GM21526 (cell line): ENCODE measurements around the gene BRI3BP.
A peak's percentile ranks its signal among the peaks of the same experiment; 100 is the strongest.

Experiments
- ATAC-seq: cut with Tn5 transposase; IDR thresholded peaks from one replicate; pipeline ENCODE4 v1.9.1; 2021; ENCODE audit warnings: moderate library complexity; ENCODE audit not compliant: unreplicated experiment, low FRiP score

The BRI3BP gene

GRCh38 chr12:124993626-124994436, at the start of gene BRI3BP:
Gene BRI3BP (plus strand): TSS chr12:124993645. CDS start chr12:124993791, 146 bp downstream.
- peak; percentile 43 for ATAC-seq

GRCh38 chr12:124946447-124946793, 47.0 kb upstream of the BRI3BP start:
- ATAC-seq: no peak

GRCh38 chr12:124947013-124947412, 46.4 kb upstream of the BRI3BP start:
- ATAC-seq: no peak

- ATAC-seq: no peak
Measured at GRCh38 chr12:124947561-124948398, 45.7 kb upstream of the BRI3BP start.

- no peak for ATAC-seq
Measured at GRCh38 chr12:124949066-124949465, 44.4 kb upstream of the BRI3BP start.

GRCh38 chr12:124949779-124950728, 43.4 kb upstream of the BRI3BP start:
- ATAC-seq: no peak

- no peak for ATAC-seq
Measured at GRCh38 chr12:124952295-124952694, 41.1 kb upstream of the BRI3BP start.

- no peak for ATAC-seq
Measured at GRCh38 chr12:124952801-124953200, 40.6 kb upstream of the BRI3BP start.

- no peak for ATAC-seq
Measured at GRCh38 chr12:124953689-124954405, 39.6 kb upstream of the BRI3BP start.

GRCh38 chr12:124954771-124955170, 38.7 kb upstream of the BRI3BP start:
- no peak for ATAC-seq

GRCh38 chr12:124956571-124956970, 36.9 kb upstream of the BRI3BP start:
- ATAC-seq: no peak

GRCh38 chr12:124961055-124961454, 32.4 kb upstream of the BRI3BP start:
- ATAC-seq: no peak

- ATAC-seq: no peak
Measured at GRCh38 chr12:124963211-124963610, 30.2 kb upstream of the BRI3BP start.

GRCh38 chr12:124964251-124964650, 29.2 kb upstream of the BRI3BP start:
- ATAC-seq: no peak

GRCh38 chr12:124964836-124965462, 28.5 kb upstream of the BRI3BP start:
- ATAC-seq: no peak

- ATAC-seq: no peak
Measured at GRCh38 chr12:124967016-124967739, 26.3 kb upstream of the BRI3BP start.

GRCh38 chr12:124968656-124969055, 24.8 kb upstream of the BRI3BP start:
- ATAC-seq: no peak

GRCh38 chr12:124970647-124971402, 22.6 kb upstream of the BRI3BP start:
- no peak for ATAC-seq
